Kidney capillary endothelial cell (primary cell): ENCODE measurements around the gene RPL29.

ENCODE experiments used
- DNase-seq: peaks from one replicate; pipeline ENCODE4 v3.0.0-alpha.2; 2018; ENCODE audit warnings: low spot score

Gene RPL29

GRCh38 chr3:52025453-52025852 lies 29.8 kb upstream of the RPL29 start:
- DNase-seq = peak; percentile 66

DNA sequence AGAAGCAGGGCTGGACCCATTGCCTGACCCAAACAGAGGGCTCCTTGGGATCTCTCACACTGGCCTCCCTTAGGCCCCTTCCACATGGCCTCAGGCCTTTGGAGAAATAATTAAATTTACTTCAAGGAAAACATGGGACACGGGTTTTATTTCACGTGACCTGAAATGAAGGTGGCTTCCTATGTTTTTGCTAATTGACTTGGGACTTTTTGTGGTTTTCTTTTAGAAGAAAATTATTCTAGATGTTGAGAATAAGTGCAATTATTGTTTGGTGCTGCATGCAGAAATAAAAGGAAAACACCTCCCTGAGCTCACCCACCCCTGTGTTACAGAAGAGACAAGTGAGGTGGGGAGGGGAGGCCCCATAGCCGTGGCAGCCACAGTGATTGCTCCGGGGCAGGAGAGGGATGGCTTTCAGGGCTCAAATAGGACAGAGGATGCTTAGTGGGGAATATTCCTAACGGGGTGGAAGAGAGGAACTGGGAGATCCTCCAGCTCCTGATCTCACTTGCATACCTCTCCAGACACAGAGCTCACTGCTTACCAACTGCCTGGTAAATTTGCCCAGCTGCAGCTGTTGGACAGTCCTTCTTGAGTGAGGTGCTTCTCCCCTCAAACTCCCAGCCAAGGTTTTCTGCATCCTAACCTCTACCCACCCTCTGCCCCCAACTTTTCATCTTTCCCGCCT lies 29.2 kb upstream of the RPL29 start:
- no peak for DNase-seq

DNA sequence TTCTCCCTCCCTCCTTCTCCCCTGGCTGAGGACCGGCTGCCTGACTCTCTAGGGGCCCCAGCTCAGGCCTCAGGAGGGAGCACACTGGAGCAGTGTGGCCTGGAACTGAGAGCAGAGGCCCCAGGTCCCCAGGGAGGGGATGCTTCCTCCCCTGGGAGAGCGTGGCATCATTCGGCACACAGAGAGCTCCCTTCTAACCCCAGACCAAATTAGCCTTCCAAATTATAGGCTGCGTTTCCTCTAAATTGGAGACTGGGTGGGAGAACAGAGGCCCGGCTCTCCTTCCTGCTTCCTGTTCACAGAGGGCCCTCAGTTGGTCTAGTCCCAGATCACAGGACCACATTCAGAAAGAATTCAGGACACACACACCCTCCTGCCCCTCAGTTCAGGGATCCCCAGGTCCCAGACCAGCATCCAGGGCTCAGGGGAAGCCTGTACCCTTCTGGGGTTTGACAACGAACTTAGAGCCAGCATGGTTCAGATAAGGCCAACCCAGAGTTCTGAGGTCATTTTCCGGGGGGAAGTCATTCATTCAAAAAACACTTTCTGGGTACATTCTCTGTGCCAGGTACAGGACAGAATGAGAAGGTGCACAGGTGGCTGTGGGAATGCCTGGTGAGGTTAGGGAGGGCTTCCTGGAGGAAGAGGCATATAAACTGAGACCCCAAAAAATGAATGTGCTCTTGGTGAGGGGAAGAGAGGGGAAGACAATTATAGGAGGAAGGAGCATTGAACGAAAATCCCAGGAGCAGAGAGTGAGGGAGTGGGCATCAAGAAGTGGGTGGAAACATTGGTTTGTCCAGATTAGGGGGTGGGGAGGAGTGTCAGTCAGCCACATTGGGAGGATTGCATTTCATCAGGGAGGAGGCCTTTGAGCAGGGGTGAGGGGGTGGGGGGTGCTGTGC lies 28.4 kb upstream of the RPL29 start:
- no peak for DNase-seq

- no peak for DNase-seq
Observed at GRCh38 chr3:52023101-52023770, 27.5 kb upstream of the RPL29 start.

DNA sequence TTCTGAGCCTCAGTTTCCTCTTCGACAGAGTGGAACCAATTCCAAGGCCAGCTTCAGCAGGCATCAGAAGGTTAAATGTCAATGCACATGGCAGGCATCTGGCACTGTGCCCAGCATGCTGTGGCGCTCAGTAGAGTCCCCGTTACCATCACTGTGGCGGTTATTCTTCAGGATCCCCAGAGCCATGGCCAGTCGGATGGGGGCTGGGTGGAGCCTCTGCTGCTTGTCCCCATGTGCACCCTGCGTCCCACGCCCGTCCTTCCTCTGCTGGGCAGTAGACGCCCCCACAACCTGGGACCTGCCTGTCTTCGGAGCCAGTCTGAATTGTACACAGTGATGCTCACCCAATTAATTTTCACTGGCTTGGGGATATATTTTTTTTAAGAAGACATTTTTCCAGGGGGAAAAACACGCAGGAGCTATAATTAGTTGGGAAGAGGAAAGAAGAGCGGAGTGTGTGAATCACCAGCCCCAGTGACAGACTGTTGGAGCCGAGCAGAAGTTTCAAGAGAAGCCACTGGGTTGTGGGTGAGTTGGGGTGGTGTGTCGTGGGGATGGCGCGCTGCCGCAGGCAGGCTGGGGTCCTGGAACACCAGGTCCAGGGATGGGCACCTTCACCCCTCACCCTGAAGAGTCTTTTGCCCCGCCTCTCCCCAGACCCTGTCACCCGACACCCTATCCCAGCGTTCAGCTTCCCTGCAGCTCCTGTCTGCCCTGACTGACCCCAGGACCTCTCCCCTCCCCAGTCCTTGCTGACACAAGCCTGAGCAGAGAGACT lies 26.8 kb upstream of the RPL29 start:
- DNase-seq = no peak

GRCh38 chr3:52021489-52022268 lies 26.0 kb upstream of the RPL29 start:
- DNase-seq = no peak

GRCh38 chr3:52020796-52021195 lies 25.1 kb upstream of the RPL29 start:
- DNase-seq = no peak

GRCh38 chr3:52019352-52020080 lies 23.8 kb upstream of the RPL29 start:
- no peak for DNase-seq

DNA sequence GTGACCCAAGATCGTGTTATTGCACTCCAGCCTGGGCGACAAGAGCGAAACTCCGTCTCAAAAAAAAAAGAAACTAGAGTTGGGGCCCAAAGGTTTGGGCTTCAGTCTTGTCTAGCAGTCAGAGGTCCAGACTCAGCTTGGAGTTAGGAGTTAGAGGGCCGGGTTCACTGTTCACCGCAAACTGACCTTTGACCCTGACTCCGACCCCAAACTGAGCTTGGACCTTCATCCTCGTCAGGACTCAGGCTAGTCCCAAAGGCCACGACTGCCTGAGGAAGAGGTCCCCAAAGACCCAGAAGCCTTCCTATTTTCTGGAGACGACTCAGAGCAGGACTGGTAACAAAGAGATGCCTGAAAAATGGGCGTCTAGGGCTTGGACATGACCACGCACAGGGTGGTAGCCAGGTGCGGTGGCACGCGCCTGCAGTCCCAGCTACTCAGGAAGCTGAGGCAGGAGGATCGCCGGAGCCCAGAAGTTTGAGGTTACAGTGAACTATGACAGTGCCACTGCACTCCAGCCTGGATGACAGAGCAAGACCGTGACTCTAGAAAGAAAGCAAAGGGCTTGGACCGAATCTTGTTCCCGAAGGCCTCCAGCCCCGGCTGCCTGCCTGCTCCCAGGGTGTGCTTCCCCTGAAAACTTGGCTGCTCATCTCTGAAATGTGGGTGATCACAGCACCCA lies 22.8 kb upstream of the RPL29 start:
- no peak for DNase-seq

DNA sequence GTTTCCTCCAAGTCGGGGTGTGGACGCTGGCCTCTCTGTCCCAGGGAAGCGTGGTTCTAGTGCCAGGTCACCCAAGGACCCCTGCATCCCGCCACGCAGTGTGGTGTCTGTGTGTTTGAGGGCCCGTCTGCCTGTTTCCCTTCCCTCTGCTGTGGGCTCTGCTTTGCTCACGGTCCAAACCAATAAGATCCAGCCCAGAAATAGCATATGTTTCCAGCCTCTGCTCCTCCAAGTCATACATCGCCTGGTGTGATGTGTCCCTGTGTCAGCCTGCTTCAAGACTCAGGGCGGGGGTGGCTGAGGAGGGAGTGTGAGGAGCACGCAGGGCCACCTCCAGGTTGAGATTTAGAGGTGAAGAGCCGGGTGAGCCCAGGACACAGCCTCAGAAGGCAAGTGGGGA lies 21.9 kb upstream of the RPL29 start:
- DNase-seq = no peak

GRCh38 chr3:52015438-52016228 lies 19.9 kb upstream of the RPL29 start:
- no peak for DNase-seq

DNA sequence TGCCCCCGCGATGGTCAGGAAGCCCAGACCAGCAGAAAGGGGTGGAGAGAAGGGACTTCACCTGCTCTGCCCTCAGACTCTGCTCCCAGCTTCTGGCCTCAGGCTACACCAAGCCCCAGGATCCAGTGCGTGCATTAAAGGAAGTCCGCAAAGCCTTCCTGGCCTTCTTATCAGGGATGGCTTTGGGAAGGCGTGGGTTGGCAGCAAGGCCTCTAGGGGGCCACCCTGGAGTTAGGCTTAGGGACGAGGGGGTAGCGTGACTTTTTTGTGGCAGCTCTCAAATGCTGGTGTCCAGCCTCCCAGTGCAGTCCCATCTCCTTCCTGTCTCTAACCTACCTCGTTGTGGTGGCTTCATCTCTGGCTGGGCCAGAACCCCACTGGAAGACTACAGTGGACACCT lies 18.9 kb upstream of the RPL29 start:
- DNase-seq = no peak

GRCh38 chr3:52013802-52014598 lies 18.3 kb upstream of the RPL29 start:
- no peak for DNase-seq

DNA sequence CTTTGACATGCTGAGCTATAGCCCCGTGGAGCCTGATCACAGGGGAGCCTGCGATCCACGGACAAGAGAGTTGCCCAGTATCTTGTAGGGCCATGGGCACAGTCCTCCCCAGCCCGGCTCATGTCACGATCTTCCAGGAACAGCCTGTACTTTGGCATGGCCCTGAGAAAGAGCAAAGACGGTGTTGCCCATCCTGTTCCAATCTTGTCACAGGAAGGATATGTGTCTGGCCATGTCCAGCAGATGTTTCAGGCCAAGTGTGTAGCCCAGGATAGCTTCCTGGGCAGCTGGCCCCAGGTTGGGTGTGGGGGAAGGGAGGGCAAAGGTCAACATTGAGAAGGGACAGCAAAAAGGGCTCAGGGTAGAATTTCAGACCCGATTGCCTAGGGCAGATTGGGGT lies 17.0 kb upstream of the RPL29 start:
- no peak for DNase-seq

- DNase-seq = no peak
Observed at GRCh38 chr3:52010431-52010830, 14.7 kb upstream of the RPL29 start.

DNA sequence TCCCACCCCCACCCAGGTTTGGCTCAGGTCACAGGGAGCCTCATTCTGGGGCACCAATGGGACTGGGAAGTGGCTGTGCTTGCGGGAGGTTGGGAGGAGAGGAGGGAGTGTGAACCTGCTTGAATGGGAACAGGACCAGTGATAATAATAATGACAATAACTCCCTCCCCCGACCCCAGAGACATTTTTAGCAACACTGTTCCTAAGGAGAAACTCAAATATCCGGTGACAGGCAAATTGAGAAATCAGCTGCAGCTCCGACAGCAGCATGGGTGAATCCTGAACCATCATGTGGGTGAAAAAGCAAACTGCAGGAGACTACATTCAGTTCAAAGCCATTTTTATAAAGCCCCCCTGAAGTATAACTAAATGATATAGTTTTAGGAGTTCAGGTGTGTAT lies 11.6 kb upstream of the RPL29 start:
- DNase-seq = no peak

DNA sequence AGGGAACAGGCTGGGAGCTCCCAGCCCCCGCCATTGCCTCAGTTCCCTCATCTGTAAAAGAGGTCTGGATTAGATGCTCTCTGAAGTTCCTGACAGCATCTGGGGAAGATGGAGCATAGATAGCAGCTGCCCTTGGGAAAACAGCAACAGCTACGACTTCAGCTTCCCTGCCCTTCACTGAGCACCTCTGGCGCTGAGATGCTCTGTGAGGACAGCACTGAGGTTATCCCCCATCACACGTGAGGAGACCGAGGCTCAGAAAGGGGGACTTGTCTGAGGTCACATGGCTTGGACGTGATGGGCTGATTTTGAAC lies 11.1 kb upstream of the RPL29 start:
- DNase-seq = no peak

- no peak for DNase-seq
Observed at GRCh38 chr3:52006017-52006819, 10.5 kb upstream of the RPL29 start.
